HL-60/S4 (cell line): ENCODE data around the gene PROKR2.

Experiments used
- in situ Hi-C: fragments of 300-500 bp; cut with MboI; formaldehyde crosslinking; loops from 2 replicates; pipeline ENCODE4 v1.14.3; 2022; ENCODE audit warnings: low sequenced_read_pairs

PROKR2 gene

DNA sequence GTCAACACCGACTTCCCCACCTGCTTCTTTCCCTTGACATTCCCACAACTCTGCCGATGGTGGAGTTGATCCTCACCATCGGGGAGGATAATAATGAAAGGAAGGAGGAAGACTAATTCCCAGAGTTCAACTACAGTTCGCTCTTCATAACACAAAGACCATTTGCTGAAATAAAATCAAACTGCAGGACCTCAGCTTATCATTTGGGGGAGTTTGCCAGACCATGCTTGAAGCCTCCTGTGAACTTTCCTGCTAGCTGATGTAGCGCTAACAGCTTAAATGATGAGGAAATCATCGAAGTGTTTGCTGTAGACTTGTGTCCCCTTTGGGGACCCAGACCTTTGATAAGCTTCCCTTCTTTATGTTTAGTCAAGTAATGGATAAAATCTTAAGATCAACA lies 26.2 kb downstream of the PROKR2 start:
- in situ Hi-C loops: no loop called here

DNA sequence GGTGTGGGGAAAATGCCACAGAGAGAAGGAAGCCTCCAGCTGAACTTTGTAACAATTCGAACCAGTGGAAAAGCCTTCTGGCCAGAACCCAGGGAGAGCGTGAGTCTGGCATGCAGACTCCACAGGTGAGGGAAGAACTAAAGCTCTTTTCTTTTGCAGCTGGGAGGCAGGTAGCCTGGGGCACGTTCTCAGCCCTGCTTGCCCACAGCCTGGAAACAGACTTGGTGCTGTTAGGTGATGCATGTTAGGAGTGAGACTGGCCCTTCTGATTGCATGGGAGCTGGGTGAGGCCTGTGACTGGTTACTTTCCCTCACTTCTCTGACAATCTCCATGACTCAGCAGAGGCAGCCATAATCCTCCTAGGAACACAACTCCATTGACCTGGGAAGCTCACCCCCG lies 34.2 kb downstream of the PROKR2 start:
- in situ Hi-C loops: no loop called here

DNA sequence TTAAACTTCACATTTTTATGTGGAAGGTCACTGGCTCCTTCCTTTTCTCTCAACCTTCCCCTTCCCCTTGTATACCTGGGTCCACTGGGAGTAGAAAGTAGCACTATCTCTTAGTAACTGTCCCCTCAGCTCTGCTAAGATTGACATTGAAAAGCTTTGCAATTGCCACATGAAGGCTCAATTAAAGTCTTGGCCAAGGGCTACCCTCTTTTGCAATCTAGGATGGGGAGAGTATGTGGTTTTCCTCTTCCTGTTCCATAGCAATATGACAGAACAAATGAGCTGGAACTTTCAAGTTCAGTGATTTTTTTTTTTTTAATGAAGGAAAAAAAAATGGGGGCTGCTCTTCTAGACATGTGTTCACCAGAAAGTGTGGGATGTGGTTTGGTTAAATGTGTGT lies 37.1 kb downstream of the PROKR2 start:
- in situ Hi-C loops: no loop called here

DNA sequence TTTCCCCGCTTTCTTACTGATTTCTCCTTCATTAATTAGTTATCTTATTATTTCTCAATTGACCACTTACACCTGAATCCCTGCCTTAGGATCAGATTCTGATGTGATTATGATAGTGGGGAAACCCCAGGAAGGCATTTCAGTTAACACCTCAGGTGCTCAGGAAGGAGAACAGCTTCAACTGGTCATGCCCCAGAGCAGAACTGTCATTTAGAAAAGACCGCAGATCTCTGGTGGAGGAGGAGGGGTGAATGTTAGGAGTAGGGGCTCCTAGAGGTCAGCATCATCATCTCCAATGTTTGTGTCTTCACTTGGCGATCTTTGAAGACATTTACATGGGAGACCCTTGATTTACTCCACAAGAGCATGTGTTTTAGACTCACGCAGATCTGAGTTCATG lies 44.5 kb downstream of the PROKR2 start:
- in situ Hi-C loops: no loop called here

DNA sequence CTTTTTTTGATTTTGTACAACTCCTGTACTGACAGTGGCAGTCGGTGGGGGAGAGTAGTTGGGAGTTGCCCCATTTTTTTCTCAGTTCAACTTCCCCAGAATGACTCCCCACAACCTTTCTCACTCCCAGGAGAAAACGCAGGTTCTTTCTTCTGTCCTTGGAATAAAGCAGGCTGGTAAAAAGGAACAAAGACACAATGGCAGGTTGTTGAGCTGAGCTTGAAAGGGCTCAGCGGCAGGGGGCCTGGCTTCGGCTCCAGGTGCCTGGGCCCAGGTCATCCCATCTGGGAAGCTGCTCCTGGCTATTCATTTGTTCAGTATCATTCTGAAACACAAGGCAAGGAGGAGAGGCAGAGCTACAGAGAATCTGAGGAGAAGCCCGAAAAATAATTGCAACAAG lies 46.2 kb downstream of the PROKR2 start:
- in situ Hi-C loops: no loop called here

DNA sequence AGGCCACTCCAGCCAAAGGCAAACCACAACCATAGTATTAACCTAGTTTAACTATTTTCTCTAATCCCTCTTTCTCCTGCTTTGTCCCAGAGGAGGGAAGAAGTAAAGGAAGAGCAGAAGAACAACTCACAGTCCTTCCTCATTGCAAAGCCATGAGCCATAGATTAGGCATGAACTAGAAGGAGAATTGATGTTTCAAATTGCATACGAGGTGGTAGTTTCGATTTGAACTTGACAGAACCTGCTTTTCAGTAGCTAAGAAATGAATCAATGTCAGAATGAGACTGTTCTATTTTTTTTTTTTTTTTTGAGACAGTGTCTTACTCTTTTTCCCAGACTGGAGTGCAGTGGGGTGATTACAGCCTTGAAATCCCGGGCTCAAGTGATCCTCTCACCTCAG lies 48.3 kb downstream of the PROKR2 start:
- in situ Hi-C loops: no loop called here

DNA sequence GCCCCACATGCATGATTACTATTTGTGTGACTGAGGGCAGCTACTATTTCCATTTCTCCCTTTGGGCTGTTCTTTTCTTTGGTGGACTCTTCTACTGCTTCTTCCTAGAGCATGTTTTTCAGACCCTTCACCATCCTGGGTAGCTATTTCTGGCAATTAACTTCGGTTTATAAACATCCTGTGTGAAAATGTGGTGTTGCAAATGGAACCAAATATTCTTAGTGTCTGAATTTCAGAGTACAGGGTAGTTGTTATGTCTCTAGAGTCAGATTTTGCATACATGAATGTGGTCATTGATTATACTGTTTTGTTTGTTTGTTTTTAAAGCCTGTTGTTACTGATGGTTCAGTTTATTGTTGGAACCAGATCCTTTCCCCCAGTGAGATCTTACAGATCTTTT lies 49.7 kb downstream of the PROKR2 start:
- in situ Hi-C loops: no loop called here
